Measurements from ENCODE around the gene PLEKHG5.

Gene PLEKHG5

DNA sequence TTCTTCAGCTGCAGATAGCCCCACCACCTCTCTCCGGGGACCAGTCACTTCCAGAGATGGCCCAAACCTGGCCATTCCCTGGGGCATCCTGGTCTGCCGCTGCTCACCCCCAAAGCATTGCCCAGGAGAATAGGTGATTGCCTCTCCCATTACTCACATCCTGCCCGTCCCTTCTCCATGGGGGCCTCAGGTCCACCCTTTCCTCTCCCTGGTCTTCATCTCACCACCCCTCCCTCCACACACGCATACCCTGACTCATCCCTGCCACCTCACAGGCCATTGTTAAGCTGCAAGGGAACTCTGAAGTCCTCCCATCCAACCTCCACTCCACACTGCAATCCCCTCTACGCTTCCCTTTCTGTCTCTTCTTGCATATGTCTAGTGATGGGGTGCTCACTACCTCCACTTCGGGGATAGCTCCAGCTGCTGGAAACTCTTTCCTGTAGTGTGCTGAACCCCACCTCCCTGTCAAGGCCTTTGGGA lies at the start of gene PLEKHG5:
PLEKHG5 (minus strand) TSS at position 188 of the 483 bp plus-strand sequence. CDS start 14,096 bp downstream, outside the sequence.
- peak; percentile 80 for DNase-seq

GRCh38 chr1:6538956-6539355 lies 47.5 kb upstream of the PLEKHG5 start:
- DNase-seq, result no peak

DNA sequence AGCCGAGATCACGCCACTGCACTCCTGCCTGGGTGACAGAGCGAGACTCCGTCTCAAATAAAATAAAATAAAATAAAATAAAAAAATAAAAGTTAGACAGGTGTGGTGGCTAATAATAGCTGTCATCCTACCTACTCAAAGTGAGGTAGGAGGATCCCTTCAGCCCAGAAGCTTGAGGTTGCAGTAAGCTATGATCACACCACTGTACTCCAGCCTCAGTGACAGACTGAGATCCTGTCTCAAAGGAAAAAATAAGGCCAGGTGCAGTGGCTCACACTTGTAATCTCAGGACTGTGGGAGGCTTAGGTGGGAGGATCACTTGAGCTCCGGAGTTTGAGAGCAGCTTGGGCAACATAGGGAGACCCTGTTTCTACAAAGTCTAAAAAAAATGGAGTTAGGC lies 44.8 kb upstream of the PLEKHG5 start:
- no peak for DNase-seq

DNA sequence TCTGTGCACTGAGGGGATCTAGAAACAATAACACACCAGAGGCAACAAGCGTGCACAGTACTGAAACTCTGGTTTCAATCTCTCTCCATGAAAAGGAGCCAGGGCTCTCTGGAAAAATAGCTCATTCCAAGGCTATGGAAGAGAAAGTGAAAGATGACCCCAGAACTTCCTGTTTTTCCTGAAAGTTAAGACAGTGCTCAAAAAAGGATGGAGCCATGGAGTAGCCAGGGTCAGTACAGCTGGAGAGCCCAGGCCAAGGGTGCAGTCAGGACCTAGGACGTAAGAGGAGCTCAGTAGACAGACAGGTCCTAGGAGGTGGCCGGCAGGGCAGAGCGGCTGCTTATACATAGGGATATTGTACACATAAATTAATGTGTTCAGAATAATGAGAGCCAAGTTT lies 43.7 kb upstream of the PLEKHG5 start:
- DNase-seq, result no peak

- no peak for DNase-seq
Observed at GRCh38 chr1:6534248-6534822, 42.9 kb upstream of the PLEKHG5 start.

DNA sequence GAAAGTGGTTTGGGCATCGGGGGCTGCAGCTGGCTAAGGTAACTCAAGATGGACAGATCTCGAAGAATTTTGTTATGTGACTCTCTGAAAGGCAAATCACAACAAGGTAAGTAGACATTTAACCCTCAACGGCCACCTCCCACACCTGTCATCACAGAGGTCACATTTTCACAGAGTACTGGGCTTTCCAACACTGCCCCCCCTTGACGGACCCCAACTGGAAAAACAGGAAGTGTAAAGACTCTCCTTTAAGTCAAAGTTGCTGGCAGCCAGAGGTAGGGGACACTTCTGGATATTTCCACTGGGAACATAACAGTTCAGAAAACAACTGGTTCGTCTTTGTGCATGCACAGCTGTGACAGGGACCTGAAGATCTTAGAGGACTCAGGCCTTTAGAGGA lies 40.5 kb upstream of the PLEKHG5 start:
- DNase-seq, result no peak

DNA sequence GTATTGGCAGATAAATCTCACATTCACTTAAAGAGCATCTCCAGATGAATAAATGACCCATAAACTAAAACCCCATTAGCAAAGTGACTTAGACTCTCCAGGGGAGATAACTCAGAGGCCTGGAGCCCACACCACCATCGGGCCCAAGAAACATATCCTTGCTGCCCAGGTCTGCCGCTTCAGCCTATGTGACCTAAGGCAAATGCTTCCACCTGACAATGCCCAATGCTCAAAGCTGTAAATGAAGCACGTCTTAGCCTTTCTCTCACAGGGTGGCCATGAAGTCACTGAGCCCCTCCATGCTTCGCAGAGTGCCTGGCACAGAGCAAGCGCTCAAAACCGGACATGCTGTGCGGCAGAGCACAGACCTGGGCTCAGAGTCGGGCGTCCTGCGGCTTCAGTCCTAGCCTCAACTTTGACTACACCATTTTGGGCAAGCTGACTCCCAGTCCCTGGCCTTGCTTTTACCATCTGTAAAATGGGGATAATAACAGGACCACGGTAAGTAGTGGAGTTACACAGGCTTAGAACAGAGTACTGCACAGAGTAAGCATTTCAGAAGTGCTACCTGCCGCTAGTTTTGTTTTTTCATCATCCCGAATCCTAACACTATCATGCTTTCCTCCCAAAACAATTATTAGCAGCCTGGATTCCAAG lies 39.2 kb upstream of the PLEKHG5 start:
- no peak for DNase-seq

DNA sequence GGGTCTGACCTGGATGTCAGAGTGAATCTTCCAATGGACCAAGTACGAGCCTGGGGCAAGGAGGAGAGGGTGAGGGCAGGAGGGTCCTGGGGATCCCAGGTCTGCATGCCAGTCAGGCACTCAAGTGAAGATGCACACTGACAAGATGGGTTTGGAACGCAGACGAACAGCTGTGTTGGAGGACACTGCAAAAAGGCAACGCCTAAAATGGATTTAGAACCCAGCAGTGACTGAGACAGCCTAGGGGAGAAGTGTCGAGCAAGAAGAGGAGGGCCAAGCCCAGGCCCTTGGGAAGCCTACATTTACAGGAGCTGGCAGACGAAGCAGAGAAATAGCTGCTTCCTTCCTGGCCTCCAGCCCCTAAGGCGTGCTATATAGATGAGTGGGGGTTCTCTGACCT lies 37.0 kb upstream of the PLEKHG5 start:
- DNase-seq, result no peak

DNA sequence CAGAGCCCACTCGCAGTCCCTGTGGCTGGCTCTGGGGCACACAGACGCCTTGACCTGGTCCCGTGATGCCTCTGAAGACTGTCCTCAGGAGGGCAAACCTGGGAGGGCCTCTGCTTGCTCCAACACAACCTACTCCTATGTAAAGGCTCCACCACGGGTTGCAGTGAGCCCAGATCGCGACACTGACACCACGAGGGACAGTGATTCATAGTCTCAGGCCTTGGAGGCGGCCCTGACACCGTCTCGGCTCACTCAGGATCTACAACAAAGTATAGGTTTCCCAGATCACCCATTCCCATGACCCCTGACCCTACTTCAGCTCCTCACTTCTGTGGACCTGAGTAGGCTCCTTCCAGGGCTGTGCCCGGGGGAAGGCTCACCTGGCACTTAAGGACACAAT lies 34.8 kb upstream of the PLEKHG5 start:
- no peak for DNase-seq

DNA sequence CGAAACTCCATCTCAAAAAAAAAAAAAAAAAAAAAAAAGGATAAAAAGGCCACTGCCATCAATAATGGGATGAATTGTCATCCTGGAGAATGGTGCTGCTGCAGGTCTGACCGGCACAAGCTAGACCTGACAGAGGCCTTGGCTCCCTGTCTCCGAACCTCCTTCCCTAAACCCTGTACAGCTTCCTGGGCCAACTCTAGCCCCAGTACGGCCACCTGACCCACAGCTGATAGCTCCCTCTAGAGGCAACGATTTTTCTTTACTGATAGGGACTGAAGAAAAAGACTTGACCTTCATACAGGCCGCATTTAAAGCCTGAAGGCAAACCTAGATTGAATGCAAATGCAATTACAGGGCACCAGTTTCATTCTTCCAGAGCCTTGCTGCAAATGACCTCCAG lies 32.1 kb upstream of the PLEKHG5 start:
- DNase-seq, result peak; percentile 49

DNA sequence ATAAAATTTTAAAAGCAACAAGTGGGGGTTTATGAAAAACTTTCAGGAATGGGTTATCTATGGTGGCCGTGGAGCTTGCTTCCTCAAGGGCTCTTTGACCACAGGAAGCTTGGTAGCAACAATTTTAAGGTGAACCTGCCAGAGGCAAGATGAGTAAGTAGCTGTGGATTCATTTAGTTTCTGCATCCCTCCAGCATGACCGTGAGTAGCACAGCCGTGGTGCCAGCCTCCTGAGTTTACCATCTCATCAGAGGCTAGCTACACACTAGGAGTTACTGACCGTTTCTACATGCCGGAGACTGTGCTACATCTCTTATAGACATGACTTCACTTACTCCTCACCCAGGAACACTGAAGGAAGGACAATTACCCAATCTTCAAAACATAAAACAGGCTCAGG lies 30.1 kb upstream of the PLEKHG5 start:
- DNase-seq, result peak; percentile 88

DNA sequence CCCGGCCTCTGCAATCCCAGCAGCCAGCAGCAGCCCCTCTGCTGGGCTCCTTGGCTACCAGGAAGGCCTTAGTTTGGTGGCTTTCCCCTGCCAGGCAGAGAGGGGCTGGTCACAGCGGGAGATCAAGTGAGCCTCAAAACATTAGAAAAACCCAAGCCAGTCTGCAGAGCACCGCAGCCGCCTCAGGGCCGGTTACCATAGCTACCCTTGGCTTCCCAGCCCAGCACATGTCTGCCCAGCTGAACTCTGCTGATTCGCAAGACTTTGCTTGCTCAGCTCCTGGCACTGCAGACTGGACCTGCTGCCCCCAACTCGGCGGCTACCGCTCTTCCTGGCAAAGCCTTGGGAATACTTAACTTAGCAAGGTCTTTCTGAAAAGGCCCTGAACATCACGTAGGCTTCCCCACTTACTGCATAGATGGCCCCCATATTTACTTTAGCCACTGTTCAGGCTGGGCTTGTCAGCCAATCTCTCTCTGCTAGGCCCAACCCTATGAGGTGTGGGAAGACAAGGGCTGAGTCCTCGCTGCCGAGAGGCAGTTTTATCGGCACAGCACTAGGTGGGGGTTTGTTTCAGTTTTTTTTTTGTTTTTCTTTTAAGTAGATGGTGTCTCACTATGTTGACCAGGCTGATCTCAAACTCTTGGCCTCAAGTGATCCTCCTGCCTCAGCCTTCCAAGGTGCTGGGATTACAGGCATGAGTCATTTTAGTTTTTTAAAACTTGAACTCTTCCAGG lies 28.6 kb upstream of the PLEKHG5 start:
- peak; percentile 88 for DNase-seq

DNA sequence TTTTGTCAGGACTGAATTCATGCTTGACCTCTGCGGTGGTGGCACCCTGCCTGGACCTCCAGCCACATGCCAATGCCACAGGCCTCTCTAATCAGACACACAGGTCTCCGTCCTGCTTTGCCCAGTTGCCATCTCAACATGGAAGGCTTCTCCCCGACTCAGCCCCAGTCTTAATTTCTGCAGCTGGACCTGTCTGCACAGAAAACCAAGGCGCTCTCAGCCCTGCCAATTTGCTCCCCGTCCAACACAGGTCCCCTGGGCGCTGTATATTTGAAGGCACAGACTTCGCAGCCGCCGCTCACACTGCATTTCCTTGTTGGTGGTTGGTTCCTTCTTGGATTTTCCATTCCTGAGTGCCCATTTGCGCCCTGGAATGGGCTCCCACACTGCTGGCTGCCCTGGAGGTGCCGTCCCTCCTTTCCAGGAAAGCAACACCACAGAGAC lies 28.0 kb upstream of the PLEKHG5 start:
- no peak for DNase-seq

- peak; percentile 71 for DNase-seq
Observed at GRCh38 chr1:6517435-6517851, 26.0 kb upstream of the PLEKHG5 start.

- peak; percentile 17 for DNase-seq
Observed at GRCh38 chr1:6515771-6516170, 24.3 kb upstream of the PLEKHG5 start.

- no peak for DNase-seq
Observed at GRCh38 chr1:6513320-6513801, 21.9 kb upstream of the PLEKHG5 start.

DNA sequence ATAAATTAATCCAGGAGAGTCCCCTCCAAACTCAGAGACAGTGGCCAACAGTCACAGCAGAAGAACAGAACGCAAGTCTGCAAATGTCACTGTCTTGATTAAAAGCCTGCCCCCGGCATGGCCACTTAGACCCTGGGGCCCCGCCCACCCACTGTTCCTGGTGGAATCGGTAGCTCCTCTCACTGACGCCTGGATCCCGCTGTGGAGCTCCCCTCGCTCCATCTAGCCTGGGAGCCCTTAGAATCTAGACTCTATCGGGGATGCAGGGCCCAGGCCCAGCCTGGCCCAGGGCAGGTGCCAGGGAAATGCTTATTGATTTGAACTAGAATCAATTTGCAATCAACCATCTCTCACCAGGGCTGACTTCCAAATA lies 21.4 kb upstream of the PLEKHG5 start:
- no peak for DNase-seq

- DNase-seq, result no peak
Observed at GRCh38 chr1:6512245-6512907, 20.9 kb upstream of the PLEKHG5 start.

- DNase-seq, result no peak
Observed at GRCh38 chr1:6511561-6512244, 20.2 kb upstream of the PLEKHG5 start.

- DNase-seq, result no peak
Observed at GRCh38 chr1:6511056-6511455, 19.6 kb upstream of the PLEKHG5 start.

DNA sequence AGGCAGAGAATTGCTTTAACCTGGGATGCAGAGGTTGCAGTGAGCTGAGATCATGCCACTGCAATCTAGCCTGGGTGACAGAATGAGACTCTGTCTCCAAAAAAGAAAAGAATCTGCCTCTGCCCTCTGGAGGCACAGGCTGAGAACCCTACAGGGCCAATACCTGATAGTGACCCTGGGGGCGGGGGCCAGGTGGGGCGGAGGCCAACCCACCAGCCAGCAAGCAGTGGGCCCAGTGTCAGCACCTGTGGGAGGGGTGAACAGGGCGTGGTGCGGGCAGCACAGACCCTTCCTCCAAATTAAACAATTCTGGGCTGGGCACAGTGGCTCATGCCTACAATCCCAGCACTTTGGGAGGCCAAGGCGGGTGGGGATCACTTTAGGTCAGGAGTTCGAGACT lies 19.0 kb upstream of the PLEKHG5 start:
- no peak for DNase-seq

- no peak for DNase-seq
Observed at GRCh38 chr1:6509919-6510291, 18.4 kb upstream of the PLEKHG5 start.

All from NCI-H226 (cell line).